Breast epithelium (tissue), 4 donors: Measurements from ENCODE around the gene ZNF160. TPM values are rescaled to one million over a fixed set of nuclear protein-coding genes. Genes with fewer than 3 reads are reported as not detected.

Experiments used
- DNase-seq, 2 donors: peaks; one replicate each; pipeline ENCODE4 v3.0.0-alpha.2; 2019; ENCODE audit warnings: low spot score in 2 of 2
- H3K27ac ChIP-seq, 2 donors: fragments of 200-600 bp; sonication (generic) in 1 of 2; one replicate each; pipeline ENCODE4 v1.5.1; 2016 to 2019; ENCODE audit warnings: mild to moderate bottlenecking in 1 of 2
- H3K27me3 ChIP-seq, 2 donors: fragments of 200-600 bp; sonication (generic) in 1 of 2; one replicate each; pipeline versions ENCODE4 v1.5.1 to v1.6.0; 2017 to 2019; ENCODE audit warnings: control low read depth in 1 of 2, mild to moderate bottlenecking in 1 of 2
- H3K36me3 ChIP-seq: fragments of 200-600 bp; one replicate; pipeline ENCODE4 v1.5.1; 2019
- H3K4me1 ChIP-seq, 2 donors: fragments of 200-600 bp; sonication (generic); one replicate each; pipeline ENCODE4 v1.5.1; 2016 to 2019; ENCODE audit warnings: control low read depth in 1 of 2
- H3K4me3 ChIP-seq, 3 donors: fragments of 200-600 bp; sonication (generic); 1 replicate in 2 of 3; 2 replicates in 1 of 3; pipeline ENCODE4 v1.5.1; 2016 to 2019; ENCODE audit warnings: mild to moderate bottlenecking in 3 of 3, moderate library complexity in 2 of 3
- H3K9me3 ChIP-seq, 2 donors: fragments of 200-600 bp; sonication (generic) in 1 of 2; one replicate each; pipeline ENCODE4 v1.5.1; 2016 to 2019; ENCODE audit warnings: control low read depth in 1 of 2
- POLR2A ChIP-seq: fragments of 450-650 bp; IDR thresholded peaks from one replicate; pipeline ENCODE4 v1.6.1; 2016; ENCODE audit warnings: antibody characterized with exemption, mild to moderate bottlenecking, moderate library complexity
- POLR2AphosphoS5 ChIP-seq, 3 donors: sonication (generic); formaldehyde crosslinking; IDR thresholded peaks; one replicate each; pipeline ENCODE4 v1.6.1; 2017; ENCODE audit warnings: antibody characterized with exemption in 3 of 3
- intact Hi-C: fragments of 100-400 bp; cut with DNase I; formaldehyde crosslinking; loops from one replicate; pipeline ENCODE4 v1.15.1; 2023; ENCODE audit warnings: low total_unique reads
- total RNA-seq, 3 donors: library from RNA; depleted of rRNA; stranded (reverse); fragments of >200 nt; gene quantifications; one replicate each; pipeline ENCODE4 v1.1.0, GENCODE V29; 2016
- TF ChIP-seq, protein P1 (sequence below), 3 donors: fragments of 450-650 bp; IDR thresholded peaks; one replicate each; pipeline ENCODE4 v1.5.1; 2016 to 2017; ENCODE audit warnings: antibody characterized with exemption in 3 of 3, mild to moderate bottlenecking in 3 of 3, moderate library complexity in 3 of 3

Gene ZNF160
- 10 to 100 TPM; 34.9 to 87.2 (median 52.8) TPM for total RNA-seq

- peak within 1 kb of the TSS; percentile 89 to 96 for H3K27ac ChIP-seq
- intact Hi-C loops, result no loop called here
- peak within 1 kb of the TSS; percentile 77 to 94 (median 79) for H3K4me3 ChIP-seq
- TF ChIP-seq, protein P1, sequence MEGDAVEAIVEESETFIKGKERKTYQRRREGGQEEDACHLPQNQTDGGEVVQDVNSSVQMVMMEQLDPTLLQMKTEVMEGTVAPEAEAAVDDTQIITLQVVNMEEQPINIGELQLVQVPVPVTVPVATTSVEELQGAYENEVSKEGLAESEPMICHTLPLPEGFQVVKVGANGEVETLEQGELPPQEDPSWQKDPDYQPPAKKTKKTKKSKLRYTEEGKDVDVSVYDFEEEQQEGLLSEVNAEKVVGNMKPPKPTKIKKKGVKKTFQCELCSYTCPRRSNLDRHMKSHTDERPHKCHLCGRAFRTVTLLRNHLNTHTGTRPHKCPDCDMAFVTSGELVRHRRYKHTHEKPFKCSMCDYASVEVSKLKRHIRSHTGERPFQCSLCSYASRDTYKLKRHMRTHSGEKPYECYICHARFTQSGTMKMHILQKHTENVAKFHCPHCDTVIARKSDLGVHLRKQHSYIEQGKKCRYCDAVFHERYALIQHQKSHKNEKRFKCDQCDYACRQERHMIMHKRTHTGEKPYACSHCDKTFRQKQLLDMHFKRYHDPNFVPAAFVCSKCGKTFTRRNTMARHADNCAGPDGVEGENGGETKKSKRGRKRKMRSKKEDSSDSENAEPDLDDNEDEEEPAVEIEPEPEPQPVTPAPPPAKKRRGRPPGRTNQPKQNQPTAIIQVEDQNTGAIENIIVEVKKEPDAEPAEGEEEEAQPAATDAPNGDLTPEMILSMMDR (IDR thresholded peaks at IDR 0.05), result no peak
- TF ChIP-seq POLR2AphosphoS5 (IDR thresholded peaks at IDR 0.05) (peak; percentile 86 to 96 (median 93)), POLR2A (peak; percentile 53)
- H3K27me3 ChIP-seq, result no peaks in the 10 kb centered on the region
- H3K36me3 ChIP-seq, result peaks cover 2% of the 10 kb centered on the region
- peaks cover 0 to 6% of the 10 kb centered on the region in 2 donors for H3K4me1 ChIP-seq
- peak; percentile 96 to 98 for DNase-seq
- peaks cover 0 to 3% of the 10 kb centered on the region in 2 donors for H3K9me3 ChIP-seq
Observed at GRCh38 chr19:53103234-53104203, at the start of gene ZNF160. ZNF160 (minus strand) TSS chr19:53103422; CDS start chr19:53086276, 17,146 bp downstream.

DNA sequence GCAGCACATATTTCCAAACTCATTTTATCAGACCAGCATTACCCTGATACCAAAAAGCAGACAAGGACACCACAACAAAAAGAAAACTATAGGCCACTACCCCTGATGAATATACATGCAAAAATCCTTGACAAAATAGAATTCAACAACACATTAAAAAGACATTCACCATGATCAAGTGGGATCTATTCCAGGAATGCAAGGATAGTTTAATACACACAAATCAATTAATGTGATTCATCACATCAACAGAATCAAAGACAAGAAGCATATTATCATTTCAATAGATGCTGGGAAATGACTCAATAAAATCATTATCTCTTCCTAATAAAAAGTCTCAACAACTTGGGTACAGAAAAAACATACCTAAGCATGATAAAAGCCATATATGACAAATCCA, 44.4 kb upstream of the ZNF160 start:
- Histone ChIP-seq H3K36me3 (peaks cover 18% of the 10 kb centered on the region), H3K9me3 (peaks cover 79 to 93% of the 10 kb centered on the region in 2 donors)

GRCh38 chr19:53140351-53140750, 37.1 kb upstream of the ZNF160 start:
- intact Hi-C loops, result no loop called here
- H3K27ac ChIP-seq, result no peak overlapping the region
- DNase-seq, result no peak
- H3K27me3 ChIP-seq, result no peaks in the 10 kb centered on the region
- H3K4me1 ChIP-seq, result no peaks in the 10 kb centered on the region
- no peak overlapping the region for H3K4me3 ChIP-seq
- H3K9me3 ChIP-seq, result peaks cover 69 to 73% of the 10 kb centered on the region in 2 donors
- H3K36me3 ChIP-seq, result peaks cover 6% of the 10 kb centered on the region
- TF ChIP-seq, protein P1 (IDR thresholded peaks at IDR 0.05), result no peak
- TF ChIP-seq POLR2AphosphoS5 (IDR thresholded peaks at IDR 0.05) (no peak), POLR2A (no peak)

More for the DNA sequence above, 44.4 kb upstream of the ZNF160 start:
- Histone ChIP-seq H3K27me3 (no peaks in the 10 kb centered on the region), H3K4me1 (no peaks in the 10 kb centered on the region), H3K27ac (no peak overlapping the region), H3K4me3 (no peak overlapping the region)
- TF ChIP-seq, protein P1 (IDR thresholded peaks at IDR 0.05), result no peak
- intact Hi-C loops, result no loop called here
- no peak for DNase-seq

DNA sequence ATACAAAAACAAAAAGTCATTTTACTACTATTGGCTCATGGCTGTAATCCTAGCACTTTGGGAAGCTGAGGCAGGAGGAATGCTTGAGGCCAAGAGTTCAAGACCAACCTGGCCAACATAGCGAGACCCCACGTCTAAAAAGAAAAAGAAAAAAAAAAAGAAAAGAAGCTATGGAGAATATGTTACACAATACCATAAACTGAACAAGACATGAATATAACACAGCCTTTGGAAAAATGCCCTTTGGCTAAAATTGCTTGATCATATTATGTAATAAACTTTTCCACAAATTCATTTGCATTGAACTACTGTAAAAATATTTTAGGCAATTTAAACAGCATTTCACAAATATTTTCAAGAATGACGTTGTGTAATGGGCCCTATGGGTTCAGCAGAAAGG, 33.2 kb upstream of the ZNF160 start:
- DNase-seq, result no peak
- no peak overlapping the region for H3K27ac ChIP-seq
- intact Hi-C loops, result no loop called here
- no peak overlapping the region for H3K4me3 ChIP-seq
- H3K27me3 ChIP-seq, result no peaks in the 10 kb centered on the region
- no peaks in the 10 kb centered on the region for H3K36me3 ChIP-seq
- TF ChIP-seq, protein P1 (IDR thresholded peaks at IDR 0.05), result no peak
- no peak for TF ChIP-seq POLR2A
- no peak for TF ChIP-seq POLR2AphosphoS5 (IDR thresholded peaks at IDR 0.05)
- H3K4me1 ChIP-seq, result peaks cover 3 to 5% of the 10 kb centered on the region in 2 donors
- H3K9me3 ChIP-seq, result peaks cover 40 to 43% of the 10 kb centered on the region in 2 donors
